H9 (cell line): ENCODE results near the gene SNTG2. TPM values are rescaled to one million over a fixed set of nuclear protein-coding genes. Genes with fewer than 3 reads are reported as not detected.

Source experiments
- DNase-seq: peaks from one replicate; pipeline ENCODE4 v3.0.0-alpha.2; 2017
- H2AFZ ChIP-seq: one replicate; pipeline ENCODE4 v1.6.1; 2013; ENCODE audit warnings: mild to moderate bottlenecking, low read length, control low read depth, moderate library complexity
- H2AK5ac ChIP-seq: 2 replicates; pipeline ENCODE4 v1.6.1; 2013; ENCODE audit warnings: low read length, control low read depth, mixed read lengths; ENCODE audit not compliant: insufficient read length
- H2BK120ac ChIP-seq: one replicate; pipeline ENCODE4 v1.6.1; 2013; ENCODE audit warnings: low read depth, mild to moderate bottlenecking, low read length, control low read depth, inconsistent platforms; ENCODE audit not compliant: poor library complexity, severe bottlenecking
- H2BK12ac ChIP-seq: 2 replicates; pipeline ENCODE4 v1.6.1; 2013; ENCODE audit warnings: low read length, control low read depth, mixed read lengths, low read depth; ENCODE audit not compliant: insufficient read length
- H2BK15ac ChIP-seq: 2 replicates; pipeline ENCODE4 v1.6.1; 2013; ENCODE audit warnings: low read depth, low read length, control low read depth
- H2BK20ac ChIP-seq: one replicate; pipeline ENCODE4 v1.6.1; 2013; ENCODE audit warnings: low read depth, mild to moderate bottlenecking, low read length, control low read depth, inconsistent platforms; ENCODE audit not compliant: poor library complexity, severe bottlenecking
- H2BK5ac ChIP-seq: 2 replicates; pipeline ENCODE4 v1.6.1; 2013; ENCODE audit warnings: low read length, control low read depth, mixed read lengths; ENCODE audit not compliant: insufficient read length
- H3K14ac ChIP-seq: 2 replicates; pipeline ENCODE4 v1.6.1; 2013; ENCODE audit warnings: low read length, control low read depth; ENCODE audit not compliant: insufficient read depth
- H3K18ac ChIP-seq: 2 replicates; pipeline ENCODE4 v1.6.1; 2013; ENCODE audit warnings: low read depth, mild to moderate bottlenecking, mixed read lengths, low read length, control low read depth; ENCODE audit not compliant: insufficient read length
- H3K23ac ChIP-seq: 2 replicates; pipeline ENCODE4 v1.6.1; 2013; ENCODE audit warnings: low read length, control low read depth, mixed read lengths, low read depth; ENCODE audit not compliant: insufficient read length
- H3K23me2 ChIP-seq: 2 replicates; pipeline ENCODE4 v1.6.1; 2013; ENCODE audit warnings: low read depth, mild to moderate bottlenecking, mixed read lengths, low read length, control low read depth; ENCODE audit not compliant: insufficient read length, poor library complexity, severe bottlenecking
- H3K27ac ChIP-seq: 2 replicates; pipeline ENCODE4 v1.5.1; 2013; ENCODE audit warnings: low read length, control low read depth, mixed read lengths, low read depth; ENCODE audit not compliant: insufficient read length
- H3K27me3 ChIP-seq: 2 replicates; pipeline ENCODE4 v1.6.1; 2013; ENCODE audit warnings: low read length, control low read depth, inconsistent platforms; ENCODE audit not compliant: insufficient read depth
- H3K4ac ChIP-seq: 2 replicates; pipeline ENCODE4 v1.6.1; 2013; ENCODE audit warnings: low read depth, mild to moderate bottlenecking, control low read depth, inconsistent platforms, low read length, moderate library complexity
- H3K4me1 ChIP-seq: 2 replicates; pipeline ENCODE4 v1.6.1; 2013; ENCODE audit warnings: low read length, control low read depth, inconsistent platforms; ENCODE audit not compliant: insufficient read depth
- H3K4me2 ChIP-seq: 2 replicates; pipeline ENCODE4 v1.6.1; 2013; ENCODE audit warnings: low read length, control low read depth, mixed read lengths; ENCODE audit not compliant: insufficient read length, insufficient read depth
- H3K56ac ChIP-seq: 2 replicates; pipeline ENCODE4 v1.6.1; 2013; ENCODE audit warnings: low read depth, mild to moderate bottlenecking, mixed read lengths, low read length, control low read depth; ENCODE audit not compliant: insufficient read length
- H3K79me1 ChIP-seq: 2 replicates; pipeline ENCODE4 v1.6.1; 2013; ENCODE audit warnings: low read depth, mild to moderate bottlenecking, moderate library complexity, low read length, control low read depth, inconsistent platforms; ENCODE audit not compliant: insufficient read depth, poor library complexity, severe bottlenecking
- H3K79me2 ChIP-seq: 2 replicates; pipeline ENCODE4 v1.6.1; 2013; ENCODE audit warnings: low read length, control low read depth, inconsistent platforms; ENCODE audit not compliant: insufficient read depth
- H3K9ac ChIP-seq: 2 replicates; pipeline ENCODE4 v1.6.1; 2013; ENCODE audit warnings: low read length, control low read depth, mixed read lengths; ENCODE audit not compliant: insufficient read length; ENCODE audit errors: extremely low read depth
- H3K9me3 ChIP-seq: one replicate; pipeline ENCODE4 v1.6.1; 2013; ENCODE audit warnings: low read depth, low read length, inconsistent platforms; ENCODE audit not compliant: control insufficient read depth
- H3T11ph ChIP-seq: one replicate; pipeline ENCODE4 v1.6.1; 2013; ENCODE audit warnings: mild to moderate bottlenecking, low read length, control low read depth, inconsistent platforms
- H4K20me1 ChIP-seq: one replicate; pipeline ENCODE4 v1.6.1; 2013; ENCODE audit not compliant: control insufficient read depth, insufficient read length, insufficient read depth
- H4K5ac ChIP-seq: 2 replicates; pipeline ENCODE4 v1.6.1; 2013; ENCODE audit warnings: low read depth, mild to moderate bottlenecking, mixed read lengths, low read length, control low read depth; ENCODE audit not compliant: insufficient read length
- H4K8ac ChIP-seq: replicated peaks from 2 replicates; pipeline ENCODE4 v1.6.1; 2013; ENCODE audit warnings: low read length, control low read depth, mixed read lengths, low read depth; ENCODE audit not compliant: insufficient read length
- H4K91ac ChIP-seq: 2 replicates; pipeline ENCODE4 v1.6.1; 2013; ENCODE audit warnings: low read depth, mild to moderate bottlenecking, moderate library complexity, mixed read lengths, low read length, control low read depth; ENCODE audit not compliant: insufficient read length
- H3K27ac Mint-ChIP-seq, 3 experiments: 2 replicates in 2 of 3; 3 replicates in 1 of 3; pipeline ENCODE4 v1.8.0; 2020 to 2021; ENCODE audit warnings: mixed read lengths in 3 of 3, mild to moderate bottlenecking in 1 of 3, moderate library complexity in 1 of 3
- H3K27me3 Mint-ChIP-seq: 2 replicates; pipeline ENCODE4 v1.8.0; 2021; ENCODE audit warnings: low read depth, mild to moderate bottlenecking, moderate library complexity, mixed read lengths
- H3K36me3 Mint-ChIP-seq, 3 experiments: 2 replicates in 2 of 3; 3 replicates in 1 of 3; pipeline ENCODE4 v1.8.0; 2020 to 2021; ENCODE audit warnings: low read depth in 3 of 3, mixed read lengths in 3 of 3; ENCODE audit not compliant: insufficient read depth in 1 of 3
- H3K4me1 Mint-ChIP-seq, 2 experiments: 2 replicates each; pipeline ENCODE4 v1.8.0; 2020; ENCODE audit warnings: mixed read lengths in 2 of 2
- H3K4me3 Mint-ChIP-seq, 2 experiments: 2 replicates in 1 of 2; 3 replicates in 1 of 2; pipeline ENCODE4 v1.8.0; 2020 to 2021; ENCODE audit warnings: mild to moderate bottlenecking in 2 of 2, mixed read lengths in 2 of 2, moderate library complexity in 1 of 2
- H3K9me3 Mint-ChIP-seq, 2 experiments: 2 replicates in 1 of 2; 3 replicates in 1 of 2; pipeline ENCODE4 v1.8.0; 2020; ENCODE audit warnings: mild to moderate bottlenecking in 2 of 2, mixed read lengths in 2 of 2, moderate library complexity in 1 of 2
- CTCF ChIP-seq: fragments of 200-600 bp; sonication (generic); conservative IDR thresholded peaks from 3 replicates; pipeline ENCODE4 v1.8.0; 2021; ENCODE audit warnings: antibody characterized with exemption, mild to moderate bottlenecking
- WGBS: extraction: QIAGEN DNeasy Blood & Tissue Kit; methylation state at CpG from one replicate; pipeline ENCODE4 v1.1.7; 2013; ENCODE audit warnings: missing lambda C conversion rate, low lambda C conversion rate, mixed read lengths; ENCODE audit not compliant: insufficient read length; ENCODE audit errors: extremely low coverage; 5-methylcytosine and 5-hydroxymethylcytosine counted together
- total RNA-seq: library from RNA; stranded (reverse); gene quantifications from 2 replicates; pipeline ENCODE4 v1.2.1, GENCODE V29; 2021

The SNTG2 gene
- total RNA-seq, 1 experiment from 2014 or later: 13.2 TPM

GRCh38 chr2:981258-981657 lies 30.6 kb downstream of the SNTG2 start:
- H3K4me1 Mint-ChIP-seq: peaks cover 31 to 42% of the 10 kb centered on the region in 2 experiments
- no peak overlapping the region for H3K4ac ChIP-seq
- H3K14ac ChIP-seq: no peak overlapping the region
- no peak overlapping the region for H2BK5ac ChIP-seq
- no peaks in the 10 kb centered on the region for H4K20me1 ChIP-seq
- no peak overlapping the region for H3K4me3 Mint-ChIP-seq
- no peak overlapping the region for H3K18ac ChIP-seq
- no peak overlapping the region for H3K9ac ChIP-seq
- H4K5ac ChIP-seq: no peak overlapping the region
- H3K4me1 ChIP-seq: peaks cover 3% of the 10 kb centered on the region; the same call in 1 of the 2 replicates
- H2BK15ac ChIP-seq: no peak overlapping the region
- no peak overlapping the region for H4K8ac ChIP-seq
- no peaks in the 10 kb centered on the region; a peak in 1 of 5 replicates for H3K9me3 Mint-ChIP-seq
- no peaks in the 10 kb centered on the region for H3K27me3 Mint-ChIP-seq
- no peaks in the 10 kb centered on the region for H3K23me2 ChIP-seq
- H3K79me2 ChIP-seq: peaks cover 2% of the 10 kb centered on the region; the same call in 1 of the 2 replicates
- no peak overlapping the region for H3K56ac ChIP-seq
- H2BK20ac ChIP-seq: no peak overlapping the region
- H3K9me3 ChIP-seq: no peaks in the 10 kb centered on the region
- H3T11ph ChIP-seq: no peak overlapping the region
- no peaks in the 10 kb centered on the region for H3K79me1 ChIP-seq
- peaks cover 6 to 30% (median 28%) of the 10 kb centered on the region in 3 experiments; a peak in 6 of 7 replicates for H3K36me3 Mint-ChIP-seq
- H2BK12ac ChIP-seq: no peak overlapping the region
- WGBS: no CpG with 5 or more reads among the region's 3 CpGs
- H3K4me2 ChIP-seq: no peak overlapping the region
- no peak for DNase-seq
- no peak overlapping the region for H2AK5ac ChIP-seq
- TF ChIP-seq CTCF: no peak
- H3K27me3 ChIP-seq: no peaks in the 10 kb centered on the region
- no peak overlapping the region for H2BK120ac ChIP-seq
- H2AFZ ChIP-seq: no peak overlapping the region
- H3K27ac ChIP-seq: no peak overlapping the region
- no peak overlapping the region for H4K91ac ChIP-seq
- no peak overlapping the region for H3K23ac ChIP-seq
- no peak overlapping the region for H3K27ac Mint-ChIP-seq
